Activated CD4-positive, alpha-beta T cell treated with anti-CD3 and anti-CD28 coated beads, Interleukin-2, Interleukin-4, amounts not matched to agents 100 ng/mL and 50 ng/mL, durations not matched to agents 16 hours and 8 hours (primary cell): ENCODE data around the gene PRRC2B.
A peak's percentile ranks its signal among the peaks of the same experiment; 100 is the strongest.

Experiments
- DNase-seq: peaks from one replicate; pipeline ENCODE4 v3.0.0-alpha.2; 2020; ENCODE audit warnings: low spot score

Gene PRRC2B

DNA sequence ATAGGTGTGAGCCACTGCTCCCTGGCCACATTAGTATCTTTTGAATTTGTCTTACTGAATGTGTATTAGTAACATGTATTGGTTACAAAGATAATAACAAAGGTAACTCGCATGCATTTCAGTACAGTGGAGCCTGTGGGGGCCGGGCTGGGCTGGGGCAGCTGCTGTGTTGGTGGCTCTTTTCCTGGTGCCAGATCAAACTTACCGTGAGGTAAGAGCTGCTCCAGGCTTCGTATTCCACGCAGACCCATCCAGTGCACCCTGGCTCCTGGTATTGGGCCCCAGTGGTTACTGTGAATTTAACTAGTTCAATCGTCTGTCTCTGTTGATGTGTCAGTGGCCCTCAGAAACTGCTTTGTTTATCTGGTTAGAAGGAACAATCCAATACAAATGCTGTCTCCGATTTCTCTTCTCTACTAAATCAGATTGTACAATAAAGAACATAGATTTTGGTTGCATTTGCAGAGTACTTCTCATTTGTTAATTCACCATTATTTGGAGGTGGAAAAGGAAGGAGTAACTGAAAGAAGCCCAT lies 15.6 kb downstream of the PRRC2B start:
- DNase-seq: no peak

- peak; percentile 58 for DNase-seq
Observed at GRCh38 chr9:131410044-131410491, 16.2 kb downstream of the PRRC2B start.

DNA sequence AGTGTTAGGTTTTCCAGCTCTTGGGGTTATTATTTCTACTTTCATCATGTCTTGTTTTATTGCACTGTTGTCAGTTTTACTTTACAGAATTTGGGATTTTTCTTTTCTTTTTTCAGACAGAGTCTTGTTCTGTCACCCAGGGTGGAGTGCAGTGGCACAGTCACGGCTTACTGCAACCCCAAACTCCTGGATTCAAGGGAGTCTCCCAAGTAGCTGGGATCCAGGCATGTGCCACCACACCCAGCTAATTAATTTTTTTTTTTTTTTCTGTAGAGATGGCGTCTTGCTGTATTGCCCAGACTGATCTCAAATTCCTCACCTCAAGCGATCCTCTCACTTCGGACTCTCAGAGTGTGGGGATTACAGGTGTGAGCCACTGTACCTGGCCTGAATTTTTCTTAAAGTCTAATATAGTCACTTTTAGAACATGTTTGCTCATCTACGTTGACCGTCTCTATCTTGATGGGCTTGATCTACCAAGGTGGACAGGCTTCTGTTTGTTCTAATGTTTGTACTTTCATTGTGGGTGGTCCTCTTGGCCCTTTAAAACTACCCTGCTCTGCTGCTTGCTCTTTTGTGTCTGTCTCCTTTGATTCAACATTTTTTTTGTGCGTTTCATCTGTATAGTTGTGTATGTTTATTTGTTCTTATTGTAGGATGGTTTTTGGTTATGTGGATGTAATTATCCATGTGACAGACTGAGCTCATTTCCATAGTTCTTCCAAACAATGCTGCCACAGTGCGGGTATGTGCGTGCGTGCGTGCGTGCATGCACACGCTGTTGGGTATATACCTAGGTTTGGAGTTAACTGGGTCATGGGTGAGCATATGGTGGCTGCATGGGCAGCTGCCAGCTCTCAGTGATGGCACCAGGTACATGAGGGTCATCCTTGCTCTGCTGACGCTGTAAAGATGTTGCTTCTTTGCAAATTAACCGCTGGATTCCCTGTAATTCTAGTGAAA lies 18.1 kb downstream of the PRRC2B start:
- no peak for DNase-seq

DNA sequence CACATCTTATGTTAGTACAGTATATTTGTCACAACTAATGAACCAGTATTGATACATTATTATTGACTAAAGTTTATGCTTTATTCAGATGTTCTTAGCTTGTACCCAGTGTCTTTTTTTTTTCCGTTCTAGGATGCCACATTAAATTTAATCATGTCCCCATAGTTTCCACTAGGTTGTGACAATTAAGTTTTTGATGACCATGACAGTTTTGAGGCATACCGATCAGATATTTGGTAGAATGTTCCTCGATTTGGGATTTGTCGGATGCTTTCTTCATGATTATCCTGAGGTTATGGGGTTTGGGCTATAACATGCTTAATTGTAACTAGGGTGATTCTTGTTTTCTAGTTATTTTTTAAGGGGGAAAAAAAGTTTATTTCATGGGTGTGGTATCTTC lies 22.6 kb downstream of the PRRC2B start:
- no peak for DNase-seq

- no peak for DNase-seq
Observed at GRCh38 chr9:131417264-131418142, 23.6 kb downstream of the PRRC2B start.

DNA sequence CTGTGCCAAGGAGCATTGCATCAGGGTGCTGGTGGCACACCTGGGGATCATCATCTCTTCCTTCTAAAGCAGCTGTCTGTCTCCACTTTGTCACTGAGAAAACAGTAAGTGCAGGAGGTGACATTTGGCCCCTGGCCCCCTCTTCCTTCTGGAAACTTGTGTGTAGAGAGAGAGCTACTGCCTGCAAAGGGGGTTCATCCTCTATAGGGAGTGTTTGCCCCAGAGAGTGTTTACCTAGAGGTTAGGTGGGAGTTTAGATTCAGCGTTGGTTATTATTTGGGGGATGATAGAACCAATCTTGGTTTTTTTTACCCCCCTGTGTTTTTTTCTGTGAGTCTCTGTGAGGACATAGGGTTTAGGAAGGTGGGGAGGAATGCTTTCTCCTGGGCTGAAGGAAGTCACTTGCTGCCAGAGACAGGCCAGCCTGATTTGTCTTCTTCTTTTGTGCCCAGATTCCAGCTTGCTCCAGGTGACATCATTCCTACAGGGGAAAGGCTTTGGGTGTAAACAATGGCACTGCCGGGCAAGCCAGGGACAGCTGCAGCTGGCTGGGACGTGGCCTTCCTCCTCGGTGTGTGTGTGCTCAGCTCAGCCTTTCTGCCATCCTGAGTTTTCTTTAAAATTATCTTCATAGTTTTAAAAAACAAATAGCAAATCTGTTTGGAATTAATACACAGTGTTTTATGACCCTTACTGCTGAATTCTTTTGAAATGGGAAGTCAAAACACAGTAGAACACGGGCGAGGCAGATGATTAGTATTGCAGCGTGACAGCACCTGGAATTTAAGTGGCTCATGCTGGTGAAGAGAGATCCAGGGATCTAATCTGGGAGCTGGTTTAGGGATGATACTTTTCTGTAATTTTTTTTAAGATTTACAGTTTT lies 24.5 kb downstream of the PRRC2B start:
- DNase-seq: no peak

DNA sequence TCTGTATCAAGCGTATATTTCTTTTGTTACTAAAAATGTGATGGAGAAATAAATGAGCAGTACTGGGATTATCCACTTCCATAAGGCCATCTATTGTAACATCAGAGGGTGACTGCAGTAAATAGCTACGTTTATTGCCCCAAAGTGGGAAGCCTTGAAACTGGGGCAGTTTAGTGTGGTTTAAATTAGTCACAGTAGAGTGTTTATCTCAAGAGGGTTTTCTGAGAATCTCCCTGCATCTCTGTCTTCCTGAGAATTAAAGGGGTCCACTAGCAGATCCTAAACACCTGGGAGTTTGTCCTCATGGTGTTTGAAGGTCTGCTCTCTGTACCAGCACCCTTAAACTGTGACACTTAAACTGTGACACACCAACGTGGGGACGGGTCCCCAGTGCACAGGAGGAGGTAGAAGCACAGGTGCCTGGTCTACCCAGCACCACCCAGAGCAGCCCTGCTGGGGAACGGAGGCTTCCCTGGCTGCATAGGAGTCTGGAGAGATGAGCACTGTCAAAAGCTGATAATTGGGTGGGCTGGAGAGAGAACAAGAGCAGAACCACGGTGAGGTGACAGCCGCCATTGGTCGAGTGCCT lies 25.2 kb downstream of the PRRC2B start:
- no peak for DNase-seq

DNA sequence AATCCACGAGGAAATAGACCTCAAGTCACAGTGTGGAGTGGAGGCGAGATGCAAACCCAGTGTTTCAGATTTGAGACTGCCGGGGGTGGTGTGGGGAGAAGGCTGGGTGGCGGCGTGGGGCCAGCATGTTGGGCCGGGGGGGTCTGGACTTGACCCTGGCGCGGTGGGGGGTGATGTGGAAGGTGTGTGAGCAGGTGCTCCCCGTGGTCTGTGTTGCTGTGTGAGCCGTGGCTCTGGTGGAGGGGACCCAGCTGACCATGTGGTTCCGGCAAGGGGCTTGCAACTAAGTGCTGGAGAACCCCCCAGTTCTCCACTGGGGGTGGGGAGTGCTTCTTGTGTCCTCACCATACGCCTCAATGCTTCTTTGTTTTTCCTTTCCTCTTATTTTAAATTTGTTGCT lies 25.8 kb downstream of the PRRC2B start:
- no peak for DNase-seq

DNA sequence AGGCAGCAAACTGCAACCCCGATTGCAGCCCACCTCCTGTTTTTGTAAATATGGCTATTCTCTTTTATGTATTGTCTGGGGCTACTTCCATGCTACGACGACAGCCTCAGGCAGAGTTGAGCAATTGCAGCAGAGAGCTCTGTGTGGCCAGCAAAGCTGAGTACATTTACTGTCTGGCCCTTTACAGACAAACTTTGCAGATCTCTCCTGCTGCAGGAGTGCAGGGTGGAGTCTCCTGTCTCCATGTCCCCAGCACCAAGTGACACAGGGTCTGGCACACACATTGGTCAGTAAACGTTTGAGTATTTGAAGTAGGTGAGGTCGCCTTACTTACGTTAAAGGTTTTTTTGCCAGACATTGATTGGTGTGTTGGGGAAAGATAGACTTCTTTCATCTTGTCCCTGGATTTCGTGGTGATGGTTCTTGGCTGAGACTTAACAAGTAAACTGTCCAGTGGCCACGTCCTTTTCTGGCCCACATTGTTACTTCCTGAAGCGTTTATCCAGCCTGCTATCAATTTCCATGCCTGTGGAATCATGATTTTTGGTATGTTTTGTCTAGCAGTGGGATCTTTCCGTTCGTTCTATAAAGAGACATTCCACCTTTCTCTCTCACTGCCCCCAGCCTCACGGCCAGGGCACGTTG lies 27.2 kb downstream of the PRRC2B start:
- no peak for DNase-seq

DNA sequence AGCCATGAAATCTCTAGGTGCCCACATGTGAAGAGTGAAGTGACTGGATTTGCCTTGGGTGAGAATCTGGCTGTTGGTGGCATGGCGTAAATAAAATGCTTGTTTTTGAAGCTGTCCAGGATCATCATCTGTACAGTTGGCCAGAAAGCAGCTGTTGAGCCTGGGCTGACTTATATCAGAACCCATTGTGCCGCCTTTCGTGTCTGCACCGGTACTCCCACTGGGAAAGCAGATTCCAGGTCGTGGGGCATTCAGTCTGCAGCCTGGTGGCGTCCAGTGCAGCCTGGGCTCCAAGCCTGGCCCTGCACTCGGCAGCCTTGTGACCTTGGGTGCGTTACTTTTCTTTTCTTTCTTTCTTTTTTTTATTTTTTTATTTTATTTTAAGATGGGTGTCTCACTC lies 27.8 kb downstream of the PRRC2B start:
- DNase-seq: no peak

DNA sequence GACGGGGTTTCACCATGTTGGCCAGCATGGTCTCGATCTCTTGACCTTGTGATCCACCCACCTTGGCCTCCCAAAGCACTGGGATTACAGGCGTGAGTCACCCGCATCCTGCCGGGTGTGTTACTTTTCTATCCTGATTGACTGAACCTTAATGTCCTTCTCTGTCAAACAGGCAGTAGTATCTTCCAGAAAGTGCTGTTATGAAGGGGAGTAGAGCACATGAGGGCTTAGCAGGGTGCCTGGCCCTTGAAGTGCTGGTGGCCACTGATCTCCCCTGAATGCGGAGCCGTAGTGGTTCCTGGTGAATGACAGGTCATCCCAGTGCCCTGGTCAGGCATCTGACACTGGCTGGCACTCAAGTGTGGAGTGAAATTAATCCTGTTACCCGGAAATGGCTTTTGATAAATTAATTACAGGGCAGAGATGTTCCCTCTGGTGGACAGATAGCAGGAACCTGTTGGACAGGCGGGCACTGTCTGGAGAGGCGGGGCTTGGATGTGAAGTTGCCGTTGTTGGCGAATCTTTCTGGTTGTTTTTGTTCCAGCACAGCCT lies 28.4 kb downstream of the PRRC2B start:
- no peak for DNase-seq

GRCh38 chr9:131423171-131423581 lies 29.3 kb downstream of the PRRC2B start:
- DNase-seq: no peak

- no peak for DNase-seq
Observed at GRCh38 chr9:131426545-131426944, 32.7 kb downstream of the PRRC2B start.

- no peak for DNase-seq
Observed at GRCh38 chr9:131429121-131430012, 35.5 kb downstream of the PRRC2B start.

DNA sequence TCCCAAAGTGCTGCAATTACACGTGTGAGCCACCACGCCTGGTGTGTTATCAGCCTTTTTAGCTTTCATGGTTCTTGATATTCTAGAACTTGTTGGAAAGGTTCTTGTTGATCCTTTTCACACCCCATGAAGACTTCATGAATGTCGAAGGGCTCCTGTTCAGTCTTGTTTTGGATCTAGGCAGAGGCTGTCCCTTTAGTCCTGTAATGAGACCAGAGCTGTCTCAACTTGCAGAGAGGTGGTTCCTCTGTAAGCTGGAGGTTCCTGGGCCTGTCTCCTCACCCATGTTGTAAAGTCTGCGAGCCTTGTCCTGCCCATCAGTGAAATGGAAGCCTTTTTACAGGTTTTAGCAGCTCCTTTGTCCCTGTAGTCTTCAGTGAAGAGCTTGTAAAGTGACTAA lies 38.2 kb downstream of the PRRC2B start:
- no peak for DNase-seq

GRCh38 chr9:131432597-131433301 lies 38.9 kb downstream of the PRRC2B start:
- DNase-seq: no peak

- no peak for DNase-seq
Observed at GRCh38 chr9:131433302-131433854, 39.5 kb downstream of the PRRC2B start.

DNA sequence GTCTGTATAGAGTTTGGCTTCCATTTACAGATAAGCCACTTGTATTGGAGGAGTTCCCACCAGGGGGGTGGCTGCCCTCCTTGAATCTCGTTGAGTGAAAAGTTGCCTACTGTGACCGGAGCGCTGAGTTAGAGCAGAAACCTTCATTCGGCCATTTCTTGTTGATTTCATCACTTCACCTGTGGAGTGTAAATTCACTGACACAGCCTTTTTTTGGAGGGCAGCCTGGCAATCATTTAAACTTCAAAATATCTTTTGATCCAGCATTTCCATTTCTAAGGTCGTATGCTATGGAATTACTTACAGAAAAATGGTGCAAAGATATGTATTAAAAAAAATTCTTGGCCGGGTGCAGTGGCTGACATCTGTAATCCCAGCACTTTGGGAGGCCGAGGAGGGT lies 40.8 kb downstream of the PRRC2B start:
- no peak for DNase-seq
